ENCODE data around the gene BMERB1.
"Not testable (repeated sequence)": the region's sequence is repeated elsewhere in the genome, so short reads cannot be mapped to it uniquely, and the experiment has no call there.

The BMERB1 gene

GRCh38 chr16:15415511-15415985, 18.8 kb upstream of the BMERB1 start:
- no peak overlapping the region for H3K4me3 ChIP-seq (ENCODE audit: low read depth, low read length)
- DNase-seq (ENCODE audit: low read depth) = no peak
- TF ChIP-seq MYC (IDR thresholded peaks at IDR 0.05; ENCODE audit: low read depth, low read length) (no peak), CTCF (IDR thresholded peaks at IDR 0.05; ENCODE audit: low read depth, low read length) (no peak), POLR2A (IDR thresholded peaks at IDR 0.05; ENCODE audit: extremely low read depth, insufficient read length) (no peak), MAX (IDR thresholded peaks at IDR 0.05; ENCODE audit: low read depth, low read length) (no peak)

GRCh38 chr16:15417197-15417596, 17.2 kb upstream of the BMERB1 start:
- no peak for DNase-seq (ENCODE audit: low read depth)
- TF ChIP-seq MAX (IDR thresholded peaks at IDR 0.05; ENCODE audit: low read depth, low read length) = no peak
- H3K4me3 ChIP-seq (ENCODE audit: low read depth, low read length) = no peak overlapping the region

GRCh38 chr16:15418206-15418605, 16.2 kb upstream of the BMERB1 start:
- no peak for DNase-seq (ENCODE audit: low read depth)
- TF ChIP-seq MYC (IDR thresholded peaks at IDR 0.05; ENCODE audit: low read depth, low read length) = no peak

GRCh38 chr16:15421696-15422095, 12.7 kb upstream of the BMERB1 start:
- H3K4me3 ChIP-seq (ENCODE audit: low read depth, low read length); DNase-seq (ENCODE audit: low read depth): not testable (repeated sequence)

More at GRCh38 chr16:15418206-15418605, 16.2 kb upstream of the BMERB1 start:
- H3K4me3 ChIP-seq (ENCODE audit: low read depth, low read length) = no peak overlapping the region

- no peak for DNase-seq (ENCODE audit: low read depth)
- TF ChIP-seq CTCF (IDR thresholded peaks at IDR 0.05; ENCODE audit: low read depth, low read length) (no peak), POLR2A (IDR thresholded peaks at IDR 0.05; ENCODE audit: extremely low read depth, insufficient read length) (no peak), MAX (IDR thresholded peaks at IDR 0.05; ENCODE audit: low read depth, low read length) (no peak), MYC (IDR thresholded peaks at IDR 0.05; ENCODE audit: low read depth, low read length) (no peak)
These were observed 12.2 kb upstream of the BMERB1 start for GRCh38 chr16:15422222-15422621.

GRCh38 chr16:15425861-15426260, 8.5 kb upstream of the BMERB1 start:
- no peak for TF ChIP-seq MYC (IDR thresholded peaks at IDR 0.05; ENCODE audit: low read depth, low read length)
- no peak for TF ChIP-seq MAX (IDR thresholded peaks at IDR 0.05; ENCODE audit: low read depth, low read length)
- TF ChIP-seq CTCF (IDR thresholded peaks at IDR 0.05; ENCODE audit: low read depth, low read length) = no peak
- TF ChIP-seq POLR2A (IDR thresholded peaks at IDR 0.05; ENCODE audit: extremely low read depth, insufficient read length) = no peak
- no peak overlapping the region for H3K4me3 ChIP-seq (ENCODE audit: low read depth, low read length)
- DNase-seq (ENCODE audit: low read depth) = no peak

More at GRCh38 chr16:15422222-15422621, 12.2 kb upstream of the BMERB1 start:
- no peak overlapping the region for H3K4me3 ChIP-seq (ENCODE audit: low read depth, low read length)

- TF ChIP-seq MYC (IDR thresholded peaks at IDR 0.05; ENCODE audit: low read depth, low read length) (no peak), MAX (IDR thresholded peaks at IDR 0.05; ENCODE audit: low read depth, low read length) (no peak), POLR2A (IDR thresholded peaks at IDR 0.05; ENCODE audit: extremely low read depth, insufficient read length) (no peak), CTCF (IDR thresholded peaks at IDR 0.05; ENCODE audit: low read depth, low read length) (no peak)
- DNase-seq (ENCODE audit: low read depth) = no peak
- H3K4me3 ChIP-seq (ENCODE audit: low read depth, low read length) = no peak overlapping the region
These were observed 7.6 kb upstream of the BMERB1 start for GRCh38 chr16:15426796-15427195.

All from NB4 (cell line).